Adipose tissue (tissue), 3 donors: Measurements from ENCODE around the gene TSSK3. TPM values are rescaled to one million over a fixed set of nuclear protein-coding genes. Genes with fewer than 3 reads are reported as not detected.
"Not testable (repeated sequence)": the region's sequence is repeated elsewhere in the genome, so short reads cannot be mapped to it uniquely, and the experiment has no call there.

Source experiments
- H3K27ac ChIP-seq: one replicate; pipeline ENCODE4 v1.5.1; 2013; ENCODE audit warnings: low read depth, low read length
- WGBS, 3 donors: extraction: QIAGEN DNeasy Blood & Tissue Kit; methylation state at CpG; one replicate each; pipeline ENCODE4 v1.1.7; 2013; 5-methylcytosine and 5-hydroxymethylcytosine counted together
- polyA plus RNA-seq, 3 donors: library from polyadenylated mRNA; stranded (reverse); fragments of 200-250 nt; gene quantifications; one replicate each; pipeline ENCODE4 v1.2.3, GENCODE V29; 2013
- donor health status: healthy with polysubstance abuse.
- donor health status: Bipolar disorder and iron deficiency.
- donor health status: healthy.

TSSK3 gene
- polyA plus RNA-seq, 3 donors, result 0.22 to 0.66 (median 0.34) TPM

DNA sequence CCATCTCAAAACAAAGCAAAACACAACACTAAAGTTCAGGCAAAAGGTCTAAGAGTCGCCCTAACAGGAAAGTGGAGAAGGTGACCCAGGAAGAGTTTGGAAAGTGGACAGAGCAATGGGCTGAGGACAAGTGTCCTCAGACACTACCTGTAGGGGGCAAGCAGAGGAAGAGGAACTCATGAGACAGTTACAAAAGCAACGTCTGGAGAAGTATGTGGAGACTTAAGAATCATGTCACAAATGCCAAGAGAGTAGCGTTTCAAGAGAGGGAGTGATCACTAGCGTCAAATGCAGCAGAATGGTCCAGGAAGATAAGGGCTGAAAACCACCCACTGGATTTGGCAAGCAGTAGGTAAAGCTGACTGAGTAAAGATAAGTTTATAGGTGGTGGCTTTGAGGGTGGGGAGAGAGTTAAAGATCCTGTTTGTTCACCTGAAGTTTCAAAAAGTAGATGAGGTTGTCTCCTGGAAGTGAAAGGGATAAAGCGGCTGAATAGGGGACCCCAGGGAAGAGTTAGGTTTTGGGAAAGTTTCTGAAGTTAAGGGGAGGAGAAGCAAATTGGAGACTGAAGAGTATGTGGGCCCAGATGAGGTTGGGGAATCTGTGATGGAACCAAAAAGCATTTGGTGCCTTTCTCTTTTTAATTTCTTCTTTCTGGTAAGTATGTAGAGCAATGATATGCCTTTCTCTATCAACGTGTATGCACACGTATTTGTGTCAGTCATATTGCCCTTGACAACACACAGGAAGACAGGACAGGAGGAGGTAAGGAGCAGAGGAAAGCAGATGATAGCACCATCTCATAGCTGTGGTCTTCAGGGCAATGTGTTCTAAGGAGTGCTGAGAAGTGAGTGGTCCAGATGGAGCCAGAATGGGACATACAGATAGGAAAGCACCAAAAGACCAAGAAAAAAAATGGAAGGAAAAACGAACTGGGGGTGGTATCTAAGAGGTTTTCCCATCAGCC, 28.8 kb downstream of the TSSK3 start:
- no peak overlapping the region for H3K27ac ChIP-seq
- WGBS, 3 donors, result 49 to 59% (median 52%) methylated on average over 8 of the region's 8 CpGs

- no peak overlapping the region for H3K27ac ChIP-seq
- 30 to 55% (median 35%) methylated on average over 3 of the region's 3 CpGs for WGBS, 3 donors
Observed at GRCh38 chr1:32392325-32392724, 30.0 kb downstream of the TSSK3 start.

DNA sequence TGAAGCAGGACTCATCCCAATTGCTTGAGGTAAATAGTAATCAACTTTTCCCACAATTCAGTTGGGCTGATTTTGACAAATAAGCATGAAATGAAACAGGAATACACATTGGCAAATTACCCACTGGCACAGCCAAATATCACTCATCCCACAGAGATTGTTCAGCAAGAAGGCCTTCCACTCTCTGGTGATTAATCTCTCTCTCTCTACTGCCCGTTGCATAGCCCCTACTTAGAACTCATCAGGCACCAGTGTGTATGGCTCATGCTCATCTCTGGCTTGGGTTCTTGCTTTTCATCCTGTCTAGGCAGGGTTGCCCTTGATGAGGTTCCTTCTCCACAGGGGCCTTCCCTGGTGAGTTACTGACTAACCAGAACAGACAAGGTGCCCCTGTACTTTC, 30.8 kb downstream of the TSSK3 start:
- no peak overlapping the region for H3K27ac ChIP-seq
- 45 to 52% (median 51%) methylated on average over 1 of the region's 1 CpG for WGBS, 3 donors

- H3K27ac ChIP-seq, result peak overlapping the region; percentile 13
- 2% methylated on average over 15 of the region's 15 CpGs for WGBS, 3 donors
Observed at GRCh38 chr1:32393832-32394140, 31.4 kb downstream of the TSSK3 start.

- H3K27ac ChIP-seq, result peak within 1 kb of the TSS; percentile 73
- WGBS, 3 donors, result 0 to 1% (median 0%) methylated on average over 48 of the region's 48 CpGs
Observed at GRCh38 chr1:32394141-32394889, 32.0 kb downstream of the TSSK3 start, which contains the start of gene BSDC1. Gene BSDC1 (minus strand): TSS chr1:32394441. CDS start chr1:32394414, 27 bp downstream.

GRCh38 chr1:32394890-32395432, 32.6 kb downstream of the TSSK3 start:
- peak overlapping the region; percentile 73 for H3K27ac ChIP-seq
- WGBS, 3 donors, result 1 to 3% (median 1%) methylated on average over 14 of the region's 14 CpGs

- H3K27ac ChIP-seq, result not testable (repeated sequence)
- 86 to 93% (median 88%) methylated on average over 5 of the region's 5 CpGs for WGBS, 3 donors
Observed at GRCh38 chr1:32396524-32396923, 34.2 kb downstream of the TSSK3 start.

DNA sequence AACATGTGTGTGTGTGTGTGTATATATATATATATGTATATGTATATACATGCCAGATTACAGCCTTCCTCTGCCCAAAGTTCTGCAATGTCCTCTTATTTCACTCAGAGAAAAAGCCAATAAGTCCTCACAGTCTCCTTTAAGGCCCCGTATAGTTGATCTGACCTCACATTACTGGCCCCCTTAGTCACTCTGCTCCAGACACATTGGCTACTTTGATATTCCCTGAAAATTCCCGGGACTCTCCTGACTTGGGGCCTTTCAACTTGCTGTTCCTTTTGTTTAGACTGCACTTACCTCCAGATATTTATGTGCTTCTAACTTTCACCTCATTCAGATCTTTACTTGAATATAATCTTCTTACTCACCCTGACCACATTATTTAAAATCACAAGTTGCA, 36.1 kb downstream of the TSSK3 start:
- no peak overlapping the region for H3K27ac ChIP-seq
- WGBS, 3 donors, result 66 to 74% (median 67%) methylated on average over 2 of the region's 2 CpGs

GRCh38 chr1:32399843-32400242, 37.5 kb downstream of the TSSK3 start:
- no peak overlapping the region for H3K27ac ChIP-seq
- 72 to 78% (median 73%) methylated on average over 4 of the region's 4 CpGs for WGBS, 3 donors

- 34 to 40% (median 36%) methylated on average over 13 of the region's 13 CpGs for WGBS, 3 donors
- no peak overlapping the region for H3K27ac ChIP-seq
Observed at GRCh38 chr1:32400876-32401631, 38.7 kb downstream of the TSSK3 start.

- H3K27ac ChIP-seq, result no peak overlapping the region
- 38 to 43% (median 40%) methylated on average over 2 of the region's 2 CpGs for WGBS, 3 donors
Observed at GRCh38 chr1:32404946-32405345, 42.6 kb downstream of the TSSK3 start.

- H3K27ac ChIP-seq, result no peak overlapping the region
- WGBS, 3 donors, result 85 to 88% (median 87%) methylated on average over 4 of the region's 4 CpGs
Observed at GRCh38 chr1:32405672-32406467, 43.5 kb downstream of the TSSK3 start.

DNA sequence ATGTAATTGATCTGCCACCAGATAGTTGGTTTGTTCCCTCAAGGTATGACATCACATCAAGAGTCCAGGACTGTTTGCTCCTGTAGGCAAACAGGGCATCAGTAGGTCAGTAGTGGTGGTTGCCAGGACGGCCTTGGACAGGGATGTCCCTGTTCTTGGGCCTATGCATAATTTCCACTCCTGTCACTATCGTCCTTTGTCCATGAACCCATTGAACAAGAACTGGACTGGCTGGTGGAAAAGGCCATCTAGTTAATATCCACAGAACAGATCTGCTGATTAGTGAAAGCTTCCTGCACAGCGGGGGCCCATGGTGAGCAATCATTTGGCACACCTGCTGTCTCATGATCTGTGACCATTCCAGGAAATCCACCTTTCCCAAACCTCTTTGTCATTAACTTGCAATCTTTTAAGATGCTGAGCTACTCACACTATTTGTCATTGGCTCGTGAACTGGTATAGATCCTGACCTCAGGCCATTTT, 44.3 kb downstream of the TSSK3 start:
- no peak overlapping the region for H3K27ac ChIP-seq
- WGBS, 3 donors, result 71 to 91% (median 87%) methylated on average over 4 of the region's 4 CpGs

DNA sequence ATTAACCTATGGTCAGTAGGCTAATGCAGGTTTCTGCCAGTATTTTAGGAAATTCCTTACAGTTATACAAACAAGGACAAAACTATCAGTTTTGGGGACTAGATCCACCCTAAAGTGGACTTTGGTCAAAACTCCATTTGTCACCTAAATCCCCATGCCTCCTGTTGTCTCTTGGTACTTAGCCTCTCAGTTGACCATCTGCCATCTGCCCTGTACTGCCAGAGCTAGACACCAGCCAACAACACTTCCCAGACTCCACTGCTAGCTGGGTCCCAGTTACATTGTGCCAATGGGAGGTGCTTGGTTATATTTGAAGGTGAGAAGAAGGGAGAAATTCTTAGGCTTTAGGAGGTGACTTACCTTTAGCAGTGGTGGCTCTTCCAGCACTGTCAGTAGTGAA, 48.9 kb downstream of the TSSK3 start:
- H3K27ac ChIP-seq, result no peak overlapping the region

DNA sequence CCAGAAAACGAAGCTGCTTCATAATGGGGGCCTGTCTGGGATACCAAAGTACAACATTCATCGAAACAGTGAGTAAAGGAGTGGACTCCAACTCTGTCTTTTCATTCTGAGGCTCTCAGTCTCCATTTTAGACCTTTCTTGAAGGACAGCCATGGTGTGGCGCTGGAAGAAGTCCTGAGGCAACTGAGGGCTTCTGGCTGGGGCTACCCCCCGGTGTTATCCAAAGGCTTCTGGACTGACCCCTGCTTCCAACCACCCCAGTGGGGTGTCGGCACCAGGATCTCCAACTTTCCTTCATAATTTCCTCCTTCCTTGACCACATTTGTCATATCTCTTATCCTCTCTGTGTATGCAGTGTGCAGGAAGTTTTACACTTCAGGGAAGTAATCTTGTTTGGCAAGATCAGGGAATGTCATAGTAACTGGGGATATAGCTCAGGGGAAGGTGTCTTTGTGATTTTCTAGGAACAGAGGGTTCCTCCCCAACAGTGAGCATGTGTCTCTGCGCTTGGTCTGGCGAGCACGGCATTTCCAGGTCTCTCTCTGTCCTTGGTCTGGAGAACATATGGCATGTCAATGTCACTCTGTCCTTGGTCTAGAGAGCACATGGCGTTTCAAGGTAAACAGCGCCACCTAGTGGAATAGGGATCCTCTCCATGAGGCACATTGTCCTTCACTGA, 51.3 kb downstream of the TSSK3 start:
- WGBS, 3 donors, result 53 to 58% (median 53%) methylated on average over 10 of the region's 10 CpGs
- no peak overlapping the region for H3K27ac ChIP-seq
